ENCODE measurements around the gene OGN. TPM values are rescaled to one million over a fixed set of nuclear protein-coding genes. Genes with fewer than 3 reads are reported as not detected.
A peak's percentile ranks its signal among the peaks of the same experiment; 100 is the strongest.

OGN gene
- total and polyA plus RNA-seq, 2 donors (not counting 3 experiments of a cell fraction or from before 2014, with no cell fraction given): not detected

- no TSS peak for BruUV-seq (replicated peaks)
- FAIRE-seq: no peak
- intact Hi-C loops (cut with micrococcal nuclease) (no loop called here), dilution Hi-C loops (cut with MboI; ENCODE audit: extremely low pct_ligation_motif_present, low sequenced_read_pairs) (no loop called here)
- H4K20me1 ChIP-seq (replicated peaks; ENCODE audit: control insufficient read depth, extremely low read depth, insufficient read depth, low read length): no peaks in the 10 kb centered on the region
- H3K4me1 ChIP-seq (ENCODE audit: control insufficient read depth, extremely low read depth, insufficient read depth, low read length): no peaks in the 10 kb centered on the region
- no peak overlapping the region for H2AFZ ChIP-seq (ENCODE audit: low read depth, low read length)
- H3K9ac ChIP-seq (replicated peaks; ENCODE audit: extremely low read depth, insufficient read depth, low read length): no peak overlapping the region
- H3K79me2 ChIP-seq (ENCODE audit: control insufficient read depth, insufficient read depth, low read length): no peaks in the 10 kb centered on the region
- no peak overlapping the region for H3K4me2 ChIP-seq (ENCODE audit: insufficient read depth, low read length)
- ChIA-PET POLR2A (no interaction called here), CTCF (no interaction called here)
- H3K27me3 ChIP-seq (ENCODE audit: control insufficient read depth in 2 of 2, insufficient read depth in 2 of 2, low read length in 2 of 2): no peaks in the 10 kb centered on the region
- DNase-seq (ENCODE audit: low read depth, low spot score): no peak
- no peaks in the 10 kb centered on the region for H3K36me3 ChIP-seq (ENCODE audit: control insufficient read depth in 2 of 2, extremely low read depth in 1 of 2, insufficient read depth in 2 of 2, low read length in 2 of 2)
- H3K9me3 ChIP-seq (replicated peaks; ENCODE audit: control insufficient read depth, insufficient read depth, low read length): no peaks in the 10 kb centered on the region
- H3K27ac ChIP-seq (ENCODE audit: insufficient read depth, low read depth, low read length): no peak overlapping the region
- no peaks in the 10 kb centered on the region for H3K9me1 ChIP-seq (replicated peaks; ENCODE audit: control insufficient read depth, extremely low read depth, insufficient read depth, low read length)
- TF ChIP-seq JUN (IDR thresholded peaks at IDR 0.05; ENCODE audit: borderline replicate concordance, insufficient read depth, insufficient read length, low read depth) (no peak), GATA2 (IDR thresholded peaks at IDR 0.05; ENCODE audit: insufficient read depth, insufficient read length, low read depth, low read length) (no peak), CTCF (IDR thresholded peaks at IDR 0.05; ENCODE audit: extremely low read depth in 1 of 2, insufficient read depth in 1 of 2, low read depth in 1 of 2, low read length in 2 of 2) (no peak)
- no peak overlapping the region for H3K4me3 ChIP-seq (replicated peaks in 1 of 3; ENCODE audit: insufficient read depth in 1 of 3, low read depth in 1 of 3, low read length in 3 of 3)
Measured at GRCh38 chr9:92407818-92408217, 3.4 kb upstream of the OGN start.

- Histone ChIP-seq H3K4me3 (replicated peaks in 1 of 3; ENCODE audit: insufficient read depth in 1 of 3, low read depth in 1 of 3, low read length in 3 of 3) (no peak overlapping the region), H2AFZ (ENCODE audit: low read depth, low read length) (peak overlapping the region; percentile 60), H3K4me2 (ENCODE audit: insufficient read depth, low read length) (no peak overlapping the region), H3K4me1 (ENCODE audit: control insufficient read depth, extremely low read depth, insufficient read depth, low read length) (no peaks in the 10 kb centered on the region), H3K9me1 (replicated peaks; ENCODE audit: control insufficient read depth, extremely low read depth, insufficient read depth, low read length) (no peaks in the 10 kb centered on the region), H4K20me1 (replicated peaks; ENCODE audit: control insufficient read depth, extremely low read depth, insufficient read depth, low read length) (no peaks in the 10 kb centered on the region), H3K9ac (replicated peaks; ENCODE audit: extremely low read depth, insufficient read depth, low read length) (no peak overlapping the region), H3K79me2 (ENCODE audit: control insufficient read depth, insufficient read depth, low read length) (no peaks in the 10 kb centered on the region), H3K9me3 (replicated peaks; ENCODE audit: control insufficient read depth, insufficient read depth, low read length) (no peaks in the 10 kb centered on the region), H3K27ac (ENCODE audit: insufficient read depth, low read depth, low read length) (no peak overlapping the region), H3K27me3 (ENCODE audit: control insufficient read depth in 2 of 2, insufficient read depth in 2 of 2, low read length in 2 of 2) (no peaks in the 10 kb centered on the region), H3K36me3 (ENCODE audit: control insufficient read depth in 2 of 2, extremely low read depth in 1 of 2, insufficient read depth in 2 of 2, low read length in 2 of 2) (no peaks in the 10 kb centered on the region)
- ChIA-PET POLR2A (no interaction called here), CTCF (interaction anchor here (1.2 to 2.1 kb wide), 2 partner anchors 19 to 78 kb away, joined by 4 to 5 read pairs; no protein-coding TSS in a partner anchor)
- no TSS peak for BruUV-seq (replicated peaks)
- FAIRE-seq: no peak
- intact Hi-C loops (cut with micrococcal nuclease): no loop called here
- TF ChIP-seq CTCF (IDR thresholded peaks at IDR 0.05; ENCODE audit: extremely low read depth in 1 of 2, insufficient read depth in 1 of 2, low read depth in 1 of 2, low read length in 2 of 2) (no peak), FOS (IDR thresholded peaks at IDR 0.05; ENCODE audit: borderline replicate concordance, insufficient read depth, low read length) (no peak), POLR2AphosphoS5 (IDR thresholded peaks at IDR 0.05; ENCODE audit: insufficient read depth, low read depth, low read length) (no peak), EZH2 (IDR thresholded peaks at IDR 0.05; ENCODE audit: borderline replicate concordance, low read depth, low read length, severe bottlenecking) (no peak), GATA2 (IDR thresholded peaks at IDR 0.05; ENCODE audit: insufficient read depth, insufficient read length, low read depth, low read length) (no peak), MAX (IDR thresholded peaks at IDR 0.05; ENCODE audit: insufficient read depth, insufficient read length) (no peak), JUN (IDR thresholded peaks at IDR 0.05; ENCODE audit: borderline replicate concordance, insufficient read depth, insufficient read length, low read depth) (no peak), POLR2A (IDR thresholded peaks at IDR 0.05; ENCODE audit: low read depth, low read length) (no peak), MYC (IDR thresholded peaks at IDR 0.05; ENCODE audit: low read depth, low read length) (no peak)
- dilution Hi-C loops (cut with MboI; ENCODE audit: extremely low pct_ligation_motif_present, low sequenced_read_pairs): no loop called here
- peak; percentile 65 for DNase-seq (ENCODE audit: low read depth, low spot score)
Measured at GRCh38 chr9:92406477-92406876, 2.1 kb upstream of the OGN start.

Measured in endothelial cell of umbilical vein (primary cell).